ENCODE results near the gene RPL13. TPM values are rescaled to one million over a fixed set of nuclear protein-coding genes. Genes with fewer than 3 reads are reported as not detected.

RPL13 gene
- total and polyA plus RNA-seq, 10 of the 15 experiments (the other 5 are each of a cell fraction or from before 2014, with no cell fraction given) = 386 to 9,428 (median 2,486) TPM

- Histone ChIP-seq H3K4me1 (ENCODE audit: control insufficient read depth, insufficient read depth, low read length) (peaks cover 15% of the 10 kb centered on the region), H3K27me3 (replicated peaks in 1 of 2; ENCODE audit: control insufficient read depth in 2 of 2, insufficient read depth in 2 of 2, low read length in 1 of 2) (no peaks in the 10 kb centered on the region; a peak in 1 of 4 replicates), H4K20me1 (ENCODE audit: control insufficient read depth, insufficient read depth) (no peaks in the 10 kb centered on the region), H3K9ac (ENCODE audit: control insufficient read depth, insufficient read depth, low read length) (no peak overlapping the region), H3K4me3 (peak overlapping the region; percentile 58), H3K79me2 (ENCODE audit: control insufficient read depth, insufficient read depth, low read length) (no peaks in the 10 kb centered on the region), H3K9me3 (replicated peaks; ENCODE audit: control insufficient read depth, insufficient read depth, low read length) (no peaks in the 10 kb centered on the region; the same call in 2 of the 3 replicates), H2AFZ (ENCODE audit: control insufficient read depth, low read depth, low read length) (peak overlapping the region; percentile 49), H3K36me3 (ENCODE audit: control insufficient read depth in 2 of 2, insufficient read depth in 2 of 2, low read length in 1 of 2) (no peaks in the 10 kb centered on the region), H3K4me2 (ENCODE audit: control insufficient read depth, insufficient read depth) (peak overlapping the region; percentile 70; the same call in 1 of the 2 replicates), H3K27ac (ENCODE audit: control insufficient read depth, insufficient read depth) (no peak overlapping the region)
- in situ Hi-C loops (cut with MboI) (no loop called here), intact Hi-C loops (cut with micrococcal nuclease; ENCODE audit: unreplicated experiment) (loop anchor here (2.0 kb wide), 1 partner anchor 66 kb away; no protein-coding TSS in a partner anchor)
- BruUV-seq (replicated peaks) = no TSS peak
- WGBS (ENCODE audit: insufficient coverage, insufficient replicate concordance, low lambda C conversion rate, missing lambda C conversion rate) = 1% methylated on average over 32 of the region's 55 CpGs
- ChIA-PET RAD21 (ENCODE audit: unreplicated experiment) (interaction anchor here (1.3 kb wide), 1 partner anchor 125 kb away, joined by 5 read pairs; no protein-coding TSS in a partner anchor), SMC1A (ENCODE audit: uncharacterized antibody, unreplicated experiment) (no interaction called here), CTCF (interaction anchor here (0.9 to 1.1 kb wide), 4 partner anchors 18 to 67 kb away, joined by 3 to 4 read pairs (median 3); no protein-coding TSS in a partner anchor), POLR2A (no interaction called here)
- no peak for DNase-seq (ENCODE audit: low read depth, low spot score)
- peak; percentile 91 for ATAC-seq
- peak; percentile 38 for FAIRE-seq
- TF ChIP-seq ASH2L (IDR thresholded peaks at IDR 0.05; ENCODE audit: borderline replicate concordance, low read depth) = no peak
- no peak for TF ChIP-seq ATF2 (IDR thresholded peaks at IDR 0.05; ENCODE audit: low read length)
- TF ChIP-seq EZH2 (IDR thresholded peaks at IDR 0.05; ENCODE audit: borderline replicate concordance, control insufficient read depth, low read depth, low read length) = no peak
- TF ChIP-seq TARDBP (IDR thresholded peaks at IDR 0.05; ENCODE audit: borderline replicate concordance) = no peak
- peak in 1 of 2 experiments; percentile 72; a peak in 1 of 3 replicates for TF ChIP-seq EGR1 (IDR thresholded peaks at IDR 0.05; ENCODE audit: borderline replicate concordance in 1 of 2, low read depth in 2 of 2, low read length in 2 of 2)
- TF ChIP-seq PBX3 (IDR thresholded peaks at IDR 0.05; ENCODE audit: insufficient replicate concordance, low read depth, low read length) = no peak
- TF ChIP-seq ZNF384 (IDR thresholded peaks at IDR 0.05; ENCODE audit: borderline replicate concordance, low read depth, low read length) = no peak
- TF ChIP-seq SKIL (IDR thresholded peaks at IDR 0.05; ENCODE audit: low read depth, poor library complexity, severe bottlenecking) = no peak
- TF ChIP-seq E2F8 (IDR thresholded peaks at IDR 0.05; ENCODE audit: low read depth, partially characterized antibody) = no peak
- no peak for TF ChIP-seq JUND (IDR thresholded peaks at IDR 0.05; ENCODE audit: low read depth, low read length)
- 0 out of 2 replicates have a peak, but pooled peaks have one; percentile 21 for TF ChIP-seq ZSCAN29 (IDR thresholded peaks at IDR 0.05)
- peak; percentile 85 for TF ChIP-seq LARP7 (IDR thresholded peaks at IDR 0.05)
- TF ChIP-seq SMC3 (IDR thresholded peaks at IDR 0.05; ENCODE audit: borderline replicate concordance, low read length) = peak; percentile 37
- TF ChIP-seq SREBF1 (IDR thresholded peaks at IDR 0.05; ENCODE audit: low read length) = no peak
- TF ChIP-seq RAD21 (IDR thresholded peaks at IDR 0.05; ENCODE audit: insufficient read depth, low read depth, low read length) = peak; percentile 71
Measured at GRCh38 chr16:89574681-89575246, 14.3 kb downstream of the RPL13 start.
